ENCODE measurements around the gene ARF3.

Gene ARF3
- total RNA-seq = 34.1 reads per million, percentile 59 among the genes with 10 or more reads in this experiment

DNA sequence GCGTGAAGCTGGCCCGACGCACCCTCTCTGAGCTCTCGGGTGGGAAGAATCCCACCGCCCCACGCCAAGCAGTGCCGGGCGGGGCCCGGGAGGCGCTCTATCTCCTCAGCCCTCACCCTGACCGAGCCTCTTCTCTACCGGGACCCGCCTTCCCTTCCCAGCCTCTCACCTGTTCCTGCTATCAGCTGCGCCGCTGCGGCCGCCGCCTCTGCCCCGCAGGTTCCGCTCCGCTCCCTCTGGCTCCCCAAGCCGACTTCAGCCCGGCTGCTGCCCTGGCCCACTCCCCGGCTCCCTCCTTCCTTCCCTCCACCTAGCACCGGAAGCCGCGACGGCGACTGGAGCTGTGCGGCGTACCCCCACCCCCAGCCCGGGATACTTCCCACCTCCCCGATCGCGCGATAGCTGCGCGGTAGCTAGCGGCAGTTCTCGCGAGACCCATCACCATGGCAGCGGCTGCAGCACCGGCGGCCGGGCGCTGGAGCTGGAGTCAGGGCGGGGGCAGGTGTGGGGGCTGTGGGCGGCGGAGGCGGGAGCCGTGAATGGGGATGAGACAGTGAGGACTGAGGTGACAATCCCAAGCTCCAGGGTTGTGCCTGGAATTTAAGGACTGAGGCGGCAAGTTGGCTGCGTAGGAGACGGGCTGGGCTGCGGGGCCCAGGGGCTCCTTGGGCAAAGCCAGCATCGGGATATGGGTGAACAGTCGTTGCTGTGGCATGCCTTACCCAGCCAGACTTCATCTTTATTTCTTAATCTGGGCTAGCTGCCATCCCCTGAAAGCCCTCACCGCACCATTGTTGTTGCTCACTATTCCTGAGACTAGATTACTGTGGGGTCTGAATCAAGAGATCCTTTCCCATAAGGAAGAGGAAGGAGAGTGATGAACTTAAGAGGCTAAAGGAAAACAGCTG, at the start of gene ARF3:
Gene ARF3 (minus strand): TSS at position 347 of the 908 bp plus-strand sequence. CDS start 16,392 bp downstream, outside the sequence.
- DNase-seq = peak; percentile 93

DNA sequence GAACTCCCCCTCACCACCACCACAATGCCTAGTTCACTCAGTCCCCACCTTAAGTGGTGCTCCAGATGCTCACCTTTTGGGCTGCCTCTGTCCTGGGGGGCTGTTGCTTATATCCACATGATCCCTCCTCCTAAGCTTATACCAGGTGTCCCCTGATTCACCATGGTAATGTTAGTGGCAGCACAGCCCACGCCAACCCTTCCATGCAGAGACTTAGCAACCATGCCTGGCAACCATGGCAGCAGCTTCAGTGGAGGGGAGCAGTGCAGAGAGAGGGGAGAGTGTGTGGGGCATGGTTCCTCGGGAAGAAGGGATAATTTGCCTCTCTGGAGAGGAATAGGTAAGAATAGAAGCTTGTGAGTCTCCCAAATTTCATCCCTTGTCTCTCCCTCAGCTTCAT, 43.1 kb upstream of the ARF3 start:
- DNase-seq = no peak

DNA sequence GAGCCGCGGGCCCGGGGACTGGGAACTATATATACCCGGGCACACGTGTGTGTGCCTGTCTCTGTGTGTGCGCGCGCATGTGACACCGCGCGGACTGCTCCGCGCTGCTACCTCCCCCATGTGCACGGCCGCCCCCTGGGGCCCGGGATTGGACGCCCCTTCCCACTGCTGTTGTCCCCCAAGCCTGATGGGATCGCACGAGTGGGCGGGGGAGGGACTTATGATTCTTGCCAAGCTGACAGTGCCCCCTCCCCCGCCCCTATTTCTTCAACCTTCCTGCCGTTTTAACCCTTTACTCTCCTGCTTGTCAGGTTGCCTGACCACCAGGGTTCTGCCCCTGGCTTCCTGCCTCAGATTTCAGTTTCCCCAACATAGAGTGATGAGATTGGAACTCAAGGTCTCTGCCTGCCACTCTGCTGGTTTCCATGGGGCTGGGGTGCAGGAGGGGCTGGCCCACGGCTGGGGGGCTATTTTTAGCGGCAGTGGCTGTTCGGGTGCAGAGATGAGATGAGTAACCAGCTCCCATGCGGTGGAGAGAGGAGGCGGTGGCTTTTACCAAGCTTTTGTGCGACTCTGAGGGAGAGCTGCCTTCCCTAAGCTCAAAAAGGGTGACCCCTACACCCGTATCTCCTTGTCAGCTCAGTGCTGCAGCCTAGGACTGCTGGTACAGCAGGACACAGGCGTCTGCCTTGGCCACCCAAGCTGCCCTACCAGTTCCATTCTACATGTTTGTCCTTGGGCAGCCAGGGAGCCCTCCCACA, 42.3 kb upstream of the ARF3 start, which contains the start of gene DDN:
Gene DDN (minus strand): TSS at position 5 of the 761 bp plus-strand sequence. CDS start 88 bp downstream, outside the sequence.
- peak; percentile 29 for DNase-seq

DNA sequence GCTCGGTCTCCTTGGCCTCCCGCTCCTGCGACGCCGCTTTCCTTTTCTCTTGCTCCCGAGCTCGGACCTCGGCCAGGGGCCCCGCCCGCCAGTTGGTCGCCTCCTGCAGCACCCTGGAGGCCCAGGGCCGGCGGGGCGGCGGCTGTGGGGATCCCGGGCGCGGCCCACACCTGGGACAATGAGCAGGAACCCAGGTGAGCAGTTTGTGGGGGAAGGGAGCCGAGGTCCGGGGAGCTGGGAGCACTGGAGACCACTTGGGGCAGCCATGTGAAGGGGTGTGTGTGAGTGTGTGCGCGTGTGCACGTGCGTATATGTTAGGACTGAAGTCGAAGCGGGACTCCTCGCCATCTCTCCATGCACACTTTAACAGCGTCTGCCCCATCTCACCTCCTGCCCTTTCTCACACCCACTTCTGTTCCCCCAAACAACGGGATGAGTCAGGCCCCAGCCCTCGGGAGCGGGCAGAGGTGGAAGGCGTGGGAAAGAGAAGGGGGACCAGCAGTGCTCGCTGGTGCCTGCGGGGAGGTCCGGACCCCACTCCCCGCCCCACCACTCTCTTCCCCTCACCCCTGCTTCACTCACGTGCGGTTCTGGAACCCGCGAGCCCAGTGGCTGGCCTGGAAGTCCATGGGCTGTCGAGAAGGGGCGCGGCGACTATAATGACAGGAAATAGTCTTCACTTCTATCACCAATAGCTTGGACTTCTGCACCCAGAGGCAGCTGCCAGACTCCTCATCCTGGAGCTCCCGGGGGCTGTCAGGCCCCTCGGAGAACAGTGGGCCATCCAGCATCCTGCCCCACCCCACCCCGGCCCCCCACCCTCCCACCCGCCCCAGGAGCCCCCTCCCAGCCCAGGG, 41.4 kb upstream of the ARF3 start:
- no peak for DNase-seq

DNA sequence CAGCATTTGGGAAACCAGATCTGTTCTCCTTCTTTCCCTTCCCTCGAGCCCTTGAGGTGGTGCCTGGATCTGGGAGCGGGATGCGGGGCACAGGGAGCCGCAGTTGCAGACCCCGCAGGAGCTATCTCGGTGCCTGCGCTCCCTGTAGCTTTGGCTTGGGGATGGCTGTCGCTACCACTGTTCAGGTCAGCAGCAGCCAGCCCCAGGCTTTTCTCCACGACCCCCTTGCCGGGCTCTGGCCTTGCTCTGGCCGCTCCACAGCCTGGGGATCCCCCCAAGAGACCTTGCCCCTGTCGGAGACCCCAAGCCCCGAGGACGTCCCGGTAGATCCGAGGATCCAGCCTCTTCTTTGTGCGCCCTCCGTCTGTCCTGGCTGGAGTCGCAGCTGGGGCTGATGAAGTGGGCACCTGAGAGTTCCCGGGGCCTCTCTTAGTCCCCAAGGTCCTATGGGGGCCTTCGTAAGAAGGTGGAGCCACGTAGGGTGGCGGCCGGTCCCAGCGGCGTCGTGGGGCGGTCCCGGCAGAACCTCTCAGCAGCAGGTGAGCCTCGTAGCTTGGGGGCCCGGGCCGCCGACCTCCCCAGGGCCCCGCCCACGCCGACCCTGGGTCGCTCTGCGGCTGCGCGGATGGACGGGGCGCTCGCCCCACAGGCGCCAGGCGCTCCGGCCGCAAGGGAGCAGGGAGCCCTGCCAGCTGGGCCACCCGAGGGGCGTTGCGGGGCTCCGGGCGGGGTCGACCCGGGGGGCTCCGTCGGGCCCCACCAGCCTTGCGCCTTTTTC, 40.6 kb upstream of the ARF3 start:
- no peak for DNase-seq

DNA sequence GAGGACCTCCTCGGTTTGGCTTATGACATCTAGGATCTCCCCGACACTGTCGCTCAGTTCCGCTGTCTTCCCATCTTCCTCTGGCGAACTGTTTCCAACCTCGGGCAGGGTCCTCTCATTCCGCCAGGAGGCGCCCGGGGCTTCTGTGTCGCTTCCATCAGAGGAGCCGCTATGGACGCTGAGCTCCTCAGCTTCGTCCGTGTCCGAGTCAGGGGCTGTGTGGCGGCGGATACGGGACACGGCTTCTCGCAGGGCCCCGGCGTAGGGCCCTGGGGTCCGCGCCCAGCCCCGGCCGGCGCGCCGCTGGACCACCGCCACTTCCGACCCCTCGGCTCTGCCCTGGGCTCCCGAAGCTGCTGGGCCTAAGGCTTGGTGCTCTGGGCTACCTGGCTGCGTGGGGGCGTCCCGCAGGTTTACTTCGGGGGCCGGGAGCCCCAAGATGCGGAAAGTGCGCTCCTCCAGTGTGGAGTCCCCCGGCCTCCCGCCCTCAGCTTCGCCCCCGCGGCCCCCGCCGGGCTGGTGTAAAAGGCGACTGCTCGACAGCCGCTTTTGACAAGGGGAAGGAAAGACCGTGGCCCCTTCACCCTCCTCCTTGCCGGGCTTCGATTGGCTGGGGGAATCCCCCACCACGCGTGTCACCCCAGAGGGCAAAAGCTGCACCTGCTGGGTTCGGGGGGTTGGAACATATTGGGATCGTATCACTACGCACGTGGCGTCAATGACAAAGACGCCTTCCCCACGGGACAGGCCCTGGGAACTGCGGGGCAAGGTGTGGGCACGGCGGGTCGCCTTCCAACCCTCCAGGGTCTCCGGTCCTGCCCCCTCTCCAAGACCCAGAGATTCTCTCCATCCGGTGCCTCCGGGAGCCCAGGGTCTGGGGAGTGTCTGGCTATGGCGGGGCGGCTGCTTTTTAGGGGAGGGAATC, 39.8 kb upstream of the ARF3 start:
- DNase-seq = peak; percentile 53

DNA sequence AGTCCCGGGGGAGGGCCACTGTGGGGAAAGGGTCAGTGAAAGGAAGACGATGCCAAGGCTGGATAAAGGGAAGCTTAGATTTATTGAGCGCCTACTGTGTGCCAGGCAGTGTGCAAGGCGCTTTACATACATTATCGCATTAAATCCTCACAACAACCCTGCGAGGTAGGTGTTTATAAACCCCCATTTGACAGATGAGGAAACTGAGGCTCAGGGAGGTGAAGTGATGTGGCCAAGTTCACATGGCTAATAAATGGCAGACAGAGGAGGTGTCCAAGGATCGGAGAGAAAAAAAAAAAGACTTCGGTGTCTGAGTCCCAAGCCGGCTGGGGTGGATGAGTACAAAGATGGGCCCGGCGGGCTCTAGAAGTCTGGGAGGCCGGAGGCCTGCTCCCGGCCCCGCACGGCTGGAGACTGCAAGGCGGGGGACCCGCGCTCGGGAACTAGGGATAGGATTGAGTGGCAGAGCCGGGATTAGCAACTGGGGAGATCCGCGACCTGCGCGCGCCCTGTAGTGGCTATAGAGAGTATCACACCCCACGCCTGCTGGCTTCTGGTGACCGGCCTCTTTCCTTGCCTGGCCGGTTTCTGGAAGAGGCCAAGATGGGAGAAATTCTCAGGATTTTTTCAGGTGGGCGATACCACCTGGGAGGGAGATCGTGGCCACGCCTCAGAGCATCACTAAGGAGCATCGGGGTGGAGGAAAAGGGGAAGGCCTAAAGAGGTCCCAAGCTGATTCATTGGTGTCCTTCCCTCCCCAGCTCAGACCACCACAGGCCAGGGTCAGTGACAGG, 38.0 kb upstream of the ARF3 start:
- peak; percentile 39 for DNase-seq

DNA sequence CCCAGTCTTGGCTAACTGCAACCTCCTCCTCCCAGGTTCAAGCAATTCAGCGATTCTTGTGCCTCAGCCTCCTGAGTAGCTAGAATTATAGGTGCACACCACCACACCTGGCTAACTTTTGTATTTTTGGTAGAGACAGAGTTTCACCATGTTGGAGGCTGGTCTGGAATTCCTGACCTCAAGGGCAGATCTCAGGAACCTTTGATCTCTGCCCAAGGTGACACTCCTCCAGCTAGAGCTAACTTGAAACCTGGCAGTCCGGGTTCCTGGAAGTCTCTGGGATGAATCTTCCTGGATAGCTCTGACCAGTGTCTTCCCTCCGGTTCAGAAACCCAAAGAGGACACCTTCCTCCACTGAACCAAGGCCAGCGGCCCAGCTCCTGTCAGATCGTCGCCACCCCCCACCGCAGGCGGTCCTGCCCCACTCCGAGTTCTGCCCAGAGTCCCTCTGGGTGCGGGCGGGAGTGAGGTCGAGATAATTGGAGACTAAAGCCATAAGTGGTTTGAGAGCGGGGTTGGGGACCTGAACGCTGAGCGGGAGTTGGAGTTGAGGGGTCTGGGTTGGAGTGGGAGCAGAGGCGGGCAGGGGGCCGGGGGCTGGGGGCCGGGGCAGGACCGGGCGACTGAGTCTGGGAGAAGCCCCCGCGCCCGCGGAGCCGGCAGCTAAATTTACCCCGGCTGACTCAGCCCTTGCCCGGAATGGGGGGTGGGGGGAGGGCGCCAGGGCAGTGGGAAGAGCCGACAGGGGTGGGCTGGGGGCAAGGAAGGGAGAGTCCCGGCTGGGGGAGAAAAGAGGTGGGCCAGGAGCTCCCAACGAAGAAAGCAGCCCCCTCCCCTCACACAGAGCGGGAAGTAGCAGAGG, 37.2 kb upstream of the ARF3 start:
- DNase-seq = no peak

DNA sequence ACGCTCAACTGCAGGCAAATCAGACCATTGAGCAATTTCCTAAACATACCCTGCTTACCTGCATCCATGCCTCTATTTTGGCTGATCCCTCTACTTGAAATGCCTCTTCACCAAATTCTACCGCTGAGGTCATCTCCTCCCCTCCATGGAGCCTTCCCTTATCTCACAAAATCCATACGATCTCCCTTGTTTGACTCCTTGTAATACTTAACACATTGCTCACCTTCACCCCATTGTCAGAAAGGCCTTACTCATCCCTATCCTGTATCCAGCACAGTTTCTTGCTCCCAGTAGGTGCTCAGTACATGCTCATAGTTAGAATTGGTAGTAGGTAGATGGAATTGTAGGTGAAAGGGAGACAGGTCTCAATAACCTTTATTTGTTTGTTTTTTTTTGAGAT, 36.5 kb upstream of the ARF3 start:
- DNase-seq = no peak

DNA sequence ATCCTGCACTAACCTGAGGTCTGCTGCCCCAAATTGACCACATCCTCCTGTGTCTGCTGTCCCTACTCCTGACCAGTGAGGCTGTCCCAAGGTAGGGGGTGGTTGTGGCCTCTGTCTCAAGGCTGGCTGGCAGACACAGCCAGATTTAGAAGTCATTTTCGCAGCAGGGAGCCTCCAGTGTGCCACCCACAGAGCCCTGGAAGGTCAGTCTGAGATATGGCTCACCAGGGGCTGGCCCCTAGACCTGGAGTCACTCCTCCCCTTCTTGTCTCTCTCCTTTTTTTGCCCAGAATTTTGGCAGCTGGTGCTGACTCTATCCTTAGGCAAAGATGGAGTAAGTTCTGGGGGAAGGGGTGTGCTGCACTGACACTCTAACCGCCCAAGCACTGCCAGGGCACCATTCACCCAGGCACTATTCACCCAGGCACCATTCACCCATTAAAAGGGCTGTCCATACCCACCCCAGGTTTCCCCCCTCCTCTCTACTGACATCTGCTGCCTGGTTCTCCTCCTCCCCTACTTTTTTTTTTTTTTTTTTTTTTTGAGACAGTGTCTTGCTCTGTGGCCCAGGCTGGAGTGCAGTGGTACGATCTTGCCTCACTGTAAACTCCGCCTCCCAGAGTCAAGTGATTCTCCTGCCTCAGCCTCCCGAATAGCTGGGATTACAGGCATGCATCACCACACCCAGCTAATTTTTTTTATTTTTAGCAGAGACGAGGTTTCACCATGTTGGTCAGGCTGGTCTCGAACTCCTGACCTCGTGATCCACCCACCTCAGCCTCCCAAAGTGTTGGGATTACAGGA, 34.2 kb upstream of the ARF3 start:
- no peak for DNase-seq

DNA sequence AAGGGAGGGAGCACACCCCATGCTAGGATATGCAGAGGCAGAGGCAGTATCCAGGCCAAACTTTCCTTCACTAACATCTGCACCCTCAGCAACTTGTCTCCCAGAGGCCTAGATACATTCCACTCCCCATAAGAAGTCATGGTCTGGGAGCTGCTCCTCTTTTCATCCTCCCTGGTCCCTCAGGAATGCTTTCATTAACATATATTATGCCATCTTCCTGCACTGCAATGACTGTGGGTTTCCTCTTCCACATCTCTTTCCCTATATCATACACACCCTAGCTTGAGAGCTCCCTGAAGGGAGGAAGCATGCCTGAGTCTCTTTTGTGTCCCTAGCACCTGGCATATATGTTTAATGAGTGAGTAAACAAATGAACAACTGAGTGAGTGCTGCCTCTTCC, 33.3 kb upstream of the ARF3 start:
- DNase-seq = no peak

DNA sequence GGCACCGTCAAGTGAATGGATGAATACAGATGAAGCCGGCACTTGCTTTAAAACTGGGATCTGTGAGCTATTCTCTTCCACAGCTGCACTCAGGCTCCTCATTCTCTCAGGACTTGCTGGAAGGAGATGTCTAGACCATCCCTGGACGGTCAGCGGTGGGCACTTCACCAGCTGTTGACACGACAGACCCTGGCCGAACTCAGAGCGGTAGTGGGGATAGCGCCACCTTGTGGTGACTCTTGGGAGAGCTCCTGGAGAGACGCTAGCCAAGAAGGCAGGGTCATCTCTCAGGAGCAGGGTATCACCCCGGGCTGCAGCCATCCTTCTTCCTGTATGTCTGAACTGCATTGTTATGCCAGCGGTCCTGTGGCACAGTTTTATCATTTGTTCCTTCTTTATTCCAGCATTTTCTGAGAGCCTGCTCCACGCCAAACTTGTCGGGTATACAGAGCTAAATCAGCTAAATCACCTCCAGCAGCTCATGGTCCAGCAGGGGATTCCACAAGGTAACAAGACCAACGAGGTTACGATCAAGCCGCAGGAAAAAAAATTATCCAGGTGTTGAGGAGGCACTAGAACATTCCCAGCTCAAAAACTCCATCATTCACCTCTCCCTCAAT, 30.9 kb upstream of the ARF3 start:
- DNase-seq = peak; percentile 69

DNA sequence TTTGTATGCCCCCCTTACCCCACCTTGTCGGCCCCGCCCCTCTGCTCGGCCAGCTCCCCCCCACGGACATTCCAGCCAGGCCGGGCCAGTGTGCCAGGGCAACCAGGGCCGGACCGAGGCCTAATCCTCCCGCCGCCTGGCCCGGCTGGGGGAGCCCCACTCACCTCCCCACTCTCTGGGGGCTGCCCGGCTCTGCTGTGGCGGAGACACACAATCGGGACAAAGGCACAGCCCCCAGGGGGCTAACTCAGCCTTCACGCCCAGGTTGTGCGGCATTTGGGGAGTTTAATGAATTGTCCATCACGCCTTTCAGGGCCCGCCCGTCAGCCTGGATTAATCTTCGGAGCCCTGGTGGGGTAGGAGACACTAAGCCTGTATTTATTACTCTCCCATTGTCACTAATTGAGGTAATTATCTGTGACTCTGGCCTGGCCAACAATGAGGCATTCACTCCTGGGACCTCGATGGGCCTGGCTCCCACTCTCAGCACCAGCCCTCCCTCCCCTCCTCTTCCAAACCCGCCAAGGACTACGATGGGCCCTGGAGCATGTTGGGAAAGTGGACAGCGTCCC, 29.5 kb upstream of the ARF3 start:
- DNase-seq = no peak

DNA sequence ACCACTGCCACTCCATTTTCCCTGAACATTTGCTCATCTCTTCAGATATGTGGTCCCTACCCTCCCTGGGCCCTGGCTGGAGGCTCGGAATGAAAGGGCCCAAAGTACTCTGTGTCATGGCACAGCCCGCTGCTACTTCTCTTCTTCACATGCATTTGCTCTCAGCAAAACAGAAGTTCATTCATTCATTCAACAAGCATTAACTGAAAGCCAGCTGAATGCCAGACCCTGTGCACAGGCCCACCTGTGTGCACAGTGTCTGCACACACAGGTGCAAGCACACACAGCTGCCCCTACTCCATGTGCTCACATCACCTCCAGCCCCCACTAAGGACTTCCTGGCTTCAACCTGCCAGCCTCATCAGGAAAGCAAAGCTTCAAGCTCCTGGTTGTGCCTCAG, 28.6 kb upstream of the ARF3 start:
- DNase-seq = no peak

DNA sequence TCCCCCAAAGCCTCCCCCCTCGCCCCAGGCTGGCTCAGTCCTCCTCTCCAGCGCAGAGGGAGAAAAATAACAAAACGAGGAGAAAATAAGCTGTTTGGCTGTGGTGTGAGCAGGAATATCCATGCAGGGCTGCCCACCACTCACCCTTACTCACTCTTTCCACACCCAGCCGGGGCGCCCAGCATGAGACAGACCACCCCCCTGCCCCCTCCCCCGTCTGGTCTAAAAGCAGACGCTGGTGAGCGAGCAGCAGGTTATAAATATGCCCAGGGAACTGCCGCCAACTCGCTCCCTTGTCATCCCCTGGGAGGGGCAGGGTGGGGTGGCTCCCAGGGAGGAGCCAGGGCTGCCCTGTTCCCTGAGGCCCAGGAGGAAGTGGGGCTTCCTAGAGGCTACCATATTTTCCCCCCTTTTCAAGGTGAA, 28.2 kb upstream of the ARF3 start:
- no peak for DNase-seq

DNA sequence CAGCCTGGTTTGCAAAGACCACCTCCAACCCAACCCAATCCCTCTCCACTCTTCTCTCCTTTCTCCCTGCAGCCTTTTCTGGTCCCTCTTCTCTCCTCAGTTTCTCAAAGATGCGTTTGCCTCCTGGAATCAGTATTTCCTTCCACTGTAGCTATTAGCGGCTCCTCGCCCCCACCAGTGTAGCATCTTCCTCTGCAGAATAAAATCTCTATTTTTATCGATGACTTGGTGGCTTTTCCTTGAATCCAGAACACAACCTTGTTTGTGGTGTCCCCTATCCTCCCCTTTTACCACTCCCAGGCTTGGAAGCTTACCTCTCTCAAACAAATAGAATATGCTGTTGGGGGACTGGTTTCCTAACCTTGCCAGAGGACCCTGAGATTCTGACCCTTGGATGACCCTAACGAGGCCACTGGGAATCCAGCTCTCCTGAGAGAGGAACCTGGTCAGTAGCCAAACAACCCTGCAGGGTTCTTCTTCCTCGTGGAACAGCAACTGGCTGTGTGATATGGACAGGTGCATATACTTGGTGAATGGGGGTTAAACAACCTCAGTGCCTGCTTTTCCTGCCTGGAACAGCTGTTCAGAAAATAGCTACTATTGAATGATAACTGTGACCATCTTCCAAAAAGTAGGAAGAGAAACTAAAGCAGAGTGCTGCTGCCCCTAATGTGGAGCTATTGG, 25.3 kb upstream of the ARF3 start:
- no peak for DNase-seq

DNA sequence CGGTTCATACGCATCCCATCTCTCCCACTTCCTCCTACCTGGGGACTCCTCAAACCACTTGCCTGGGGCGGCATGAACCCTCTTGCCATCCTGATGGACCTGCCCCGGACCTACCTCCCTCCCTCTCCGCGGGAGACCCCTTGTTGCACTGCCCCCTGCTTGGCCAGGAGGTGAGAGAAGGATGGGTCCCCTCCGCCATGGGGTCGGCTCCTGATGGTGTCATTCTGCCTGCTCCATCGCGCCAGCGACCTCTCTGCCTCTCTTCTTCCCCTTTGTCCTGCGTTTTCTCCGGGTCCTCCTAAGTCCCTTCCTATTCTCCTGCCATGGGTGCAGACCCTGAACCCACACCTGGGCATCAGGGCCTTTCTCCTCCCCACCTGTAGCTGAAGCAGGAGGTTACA, 24.5 kb upstream of the ARF3 start:
- no peak for DNase-seq
